Calu3 (cell line): ENCODE results near the gene ASTN2. TPM values are rescaled to one million over a fixed set of nuclear protein-coding genes. Genes with fewer than 3 reads are reported as not detected.

Experiments used
- BruUV-seq: library from RNA; stranded (reverse); fragments of 400-500 nt; replicated peaks from 2 replicates; lab custom pipeline; 2021; lab: Mats Ljungman, UMichigan
- CTCF ChIA-PET: fragments of 300-600 bp; sonication (Branson Sonifier 250); formaldehyde crosslinking; loops from one replicate; lab custom pipeline; 2022; ENCODE audit warnings: antibody characterized with exemption; lab: Charles Lee
- DNase-seq: peaks from one replicate; pipeline ENCODE4 v3.0.0; 2022
- H3K27ac Mint-ChIP-seq: one replicate; pipeline ENCODE4 v1.8.0; 2022; ENCODE audit warnings: mixed read lengths; ENCODE audit not compliant: unreplicated experiment
- H3K27me3 Mint-ChIP-seq: one replicate; pipeline ENCODE4 v1.8.0; 2022; ENCODE audit warnings: mixed read lengths; ENCODE audit not compliant: unreplicated experiment
- H3K36me3 Mint-ChIP-seq: one replicate; pipeline ENCODE4 v1.8.0; 2022; ENCODE audit warnings: mild to moderate bottlenecking, moderate library complexity, mixed read lengths; ENCODE audit not compliant: insufficient read depth, unreplicated experiment
- H3K4me1 Mint-ChIP-seq: one replicate; pipeline ENCODE4 v1.8.0; 2022; ENCODE audit warnings: mild to moderate bottlenecking, low read depth, mixed read lengths; ENCODE audit not compliant: unreplicated experiment
- H3K4me3 Mint-ChIP-seq: one replicate; pipeline ENCODE4 v1.8.0; 2022; ENCODE audit warnings: mild to moderate bottlenecking, low read depth, moderate library complexity, mixed read lengths; ENCODE audit not compliant: unreplicated experiment
- H3K9me3 Mint-ChIP-seq: one replicate; pipeline ENCODE4 v1.8.0; 2022; ENCODE audit warnings: low read depth, mixed read lengths; ENCODE audit not compliant: unreplicated experiment
- CTCF ChIP-seq: fragments of 200-600 bp; IDR thresholded peaks from one replicate; pipeline ENCODE4 v1.8.0; 2022; ENCODE audit warnings: antibody characterized with exemption; ENCODE audit not compliant: unreplicated experiment
- intact Hi-C: fragments of 100-400 bp; cut with micrococcal nuclease; formaldehyde crosslinking; loops from one replicate; pipeline ENCODE4 v1.10.0; 2022; ENCODE audit not compliant: unreplicated experiment
- total RNA-seq: library from RNA; stranded (reverse); gene quantifications from 2 replicates; pipeline ENCODE4 v1.2.3, GENCODE V29; 2022

The ASTN2 gene
- total RNA-seq, 1 experiment from 2014 or later = 1.7 TPM

GRCh38 chr9:116483622-116484491, 931.0 kb downstream of the ASTN2 start:
- no peaks in the 10 kb centered on the region for H3K36me3 Mint-ChIP-seq

GRCh38 chr9:116482740-116483139, 932.1 kb downstream of the ASTN2 start:
- Mint-ChIP-seq H3K9me3 (no peaks in the 10 kb centered on the region), H3K36me3 (no peaks in the 10 kb centered on the region), H3K27ac (no peak overlapping the region), H3K4me1 (no peaks in the 10 kb centered on the region), H3K4me3 (no peak overlapping the region), H3K27me3 (peaks cover 7% of the 10 kb centered on the region)
- no TSS peak for BruUV-seq
- CTCF ChIA-PET = no interaction called here
- intact Hi-C loops = no loop called here
- no peak for TF ChIP-seq CTCF
- DNase-seq = no peak

More at GRCh38 chr9:116483622-116484491, 931.0 kb downstream of the ASTN2 start:
- CTCF ChIA-PET = interaction anchor here (0.6 kb wide), 1 partner anchor 1584 kb away, joined by 4 read pairs; no protein-coding TSS in a partner anchor
- Mint-ChIP-seq H3K9me3 (no peaks in the 10 kb centered on the region), H3K4me1 (no peaks in the 10 kb centered on the region), H3K27ac (no peak overlapping the region), H3K27me3 (no peaks in the 10 kb centered on the region), H3K4me3 (no peak overlapping the region)
- intact Hi-C loops = no loop called here
- no peak for DNase-seq
- TF ChIP-seq CTCF = no peak
- no TSS peak for BruUV-seq

GRCh38 chr9:116480700-116481099, 934.2 kb downstream of the ASTN2 start:
- Mint-ChIP-seq H3K4me3 (no peak overlapping the region), H3K9me3 (peaks cover 3% of the 10 kb centered on the region), H3K27ac (no peak overlapping the region), H3K27me3 (peaks cover 17% of the 10 kb centered on the region), H3K4me1 (no peaks in the 10 kb centered on the region), H3K36me3 (no peaks in the 10 kb centered on the region)
- BruUV-seq = no TSS peak
- intact Hi-C loops = no loop called here
- DNase-seq = no peak
- CTCF ChIA-PET = no interaction called here
- no peak for TF ChIP-seq CTCF

GRCh38 chr9:116479967-116480366, 934.9 kb downstream of the ASTN2 start:
- Mint-ChIP-seq H3K27ac (no peak overlapping the region), H3K9me3 (peaks cover 3% of the 10 kb centered on the region), H3K27me3 (peaks cover 17% of the 10 kb centered on the region), H3K36me3 (no peaks in the 10 kb centered on the region), H3K4me3 (no peak overlapping the region), H3K4me1 (no peaks in the 10 kb centered on the region)
- intact Hi-C loops = no loop called here
- no TSS peak for BruUV-seq
- TF ChIP-seq CTCF = no peak
- CTCF ChIA-PET = no interaction called here
- DNase-seq = no peak
